IMR-90 (cell line): ENCODE data around the gene ADAMTS17. TPM values are rescaled to one million over a fixed set of nuclear protein-coding genes. Genes with fewer than 3 reads are reported as not detected.

Source experiments
- ATAC-seq: fragments of 200-7000 bp; cut with Tn5 transposase; 2 replicates; pipeline ENCODE4 v1.9.1; 2020; ENCODE audit warnings: low read depth, mild to moderate bottlenecking, moderate library complexity
- BruUV-seq: library from RNA; stranded (reverse); fragments of 400-500 nt; replicated peaks from 2 replicates; lab custom pipeline; 2021; lab: Mats Ljungman, UMichigan
- CTCF ChIA-PET: fragments of 300-600 bp; formaldehyde crosslinking; extraction: SDS; loops from one replicate; lab custom pipeline; 2021; ENCODE audit warnings: antibody characterized with exemption; lab: Yijun Ruan, JAX
- POLR2A ChIA-PET: fragments of 300-600 bp; sonication (Branson Sonifier 250); formaldehyde crosslinking; loops from one replicate; lab custom pipeline; 2022; ENCODE audit warnings: antibody characterized with exemption; ENCODE audit not compliant: unreplicated experiment; lab: Charles Lee
- DNase-seq: peaks from one replicate; pipeline ENCODE4 v3.0.0; 2013
- H2AFZ ChIP-seq: replicated peaks from 2 replicates; pipeline ENCODE3; 2013; ENCODE audit warnings: low read length, mild to moderate bottlenecking; ENCODE audit not compliant: poor library complexity
- H2AK5ac ChIP-seq: 2 replicates; pipeline ENCODE4 v1.6.1; 2013; ENCODE audit warnings: low read depth, low read length, inconsistent platforms
- H2AK9ac ChIP-seq: replicated peaks from 2 replicates; pipeline ENCODE3; 2013; ENCODE audit warnings: mild to moderate bottlenecking, low read depth, low read length, moderate library complexity; ENCODE audit not compliant: poor library complexity
- H2BK120ac ChIP-seq: 2 replicates; pipeline ENCODE4 v1.6.1; 2013; ENCODE audit warnings: low read depth, low read length, inconsistent platforms
- H2BK15ac ChIP-seq: 3 replicates; pipeline ENCODE4 v1.6.1; 2013; ENCODE audit warnings: low read depth, low read length, inconsistent platforms
- H2BK20ac ChIP-seq: 2 replicates; pipeline ENCODE4 v1.6.1; 2013; ENCODE audit warnings: low read depth, mild to moderate bottlenecking, inconsistent platforms, low read length, moderate library complexity
- H2BK5ac ChIP-seq: 2 replicates; pipeline ENCODE4 v1.6.1; 2013; ENCODE audit warnings: mild to moderate bottlenecking, low read depth, low read length, inconsistent platforms; ENCODE audit not compliant: poor library complexity, severe bottlenecking
- H3K14ac ChIP-seq: replicated peaks from 2 replicates; pipeline ENCODE4 v1.6.1; 2013; ENCODE audit warnings: low read depth, low read length, inconsistent platforms
- H3K18ac ChIP-seq: 2 replicates; pipeline ENCODE4 v1.6.1; 2013; ENCODE audit warnings: low read depth, low read length, control low read depth
- H3K23ac ChIP-seq: 2 replicates; pipeline ENCODE4 v1.6.1; 2013; ENCODE audit warnings: low read depth, low read length, inconsistent platforms
- H3K27ac ChIP-seq: 2 replicates; pipeline ENCODE4 v1.5.1; 2013; ENCODE audit warnings: mild to moderate bottlenecking, control low read depth, low read length; ENCODE audit not compliant: insufficient read depth
- H3K27me3 ChIP-seq: 2 replicates; pipeline ENCODE4 v1.6.1; 2013; ENCODE audit warnings: low read length; ENCODE audit not compliant: control insufficient read depth, insufficient read depth
- H3K36me3 ChIP-seq: 2 replicates; pipeline ENCODE4 v1.6.1; 2013; ENCODE audit warnings: low read length, mixed read lengths; ENCODE audit not compliant: control insufficient read depth, insufficient read depth
- H3K4ac ChIP-seq: 2 replicates; pipeline ENCODE4 v1.6.1; 2013; ENCODE audit warnings: low read depth, low read length, inconsistent platforms
- H3K4me1 ChIP-seq: 2 replicates; pipeline ENCODE4 v1.6.1; 2013; ENCODE audit warnings: low read length, mixed read lengths; ENCODE audit not compliant: control insufficient read depth, insufficient read depth
- H3K4me2 ChIP-seq: 2 replicates; pipeline ENCODE4 v1.6.1; 2013; ENCODE audit warnings: low read depth, mild to moderate bottlenecking, control low read depth, low read length, moderate library complexity
- H3K4me3 ChIP-seq: 2 replicates; pipeline ENCODE4 v1.5.1; 2013; ENCODE audit warnings: low read depth, mild to moderate bottlenecking, control low read depth, low read length, moderate library complexity; ENCODE audit not compliant: insufficient read depth
- H3K56ac ChIP-seq: 2 replicates; pipeline ENCODE4 v1.6.1; 2013; ENCODE audit warnings: low read length, inconsistent platforms; ENCODE audit not compliant: insufficient read depth; ENCODE audit errors: extremely low read depth
- H3K79me1 ChIP-seq, 2 experiments: 2 replicates each; pipeline ENCODE4 v1.6.1; 2013; ENCODE audit warnings: low read length in 2 of 2, inconsistent platforms in 1 of 2, low read depth in 1 of 2
- H3K9ac ChIP-seq: 2 replicates; pipeline ENCODE4 v1.6.1; 2013; ENCODE audit warnings: low read depth, low read length, control low read depth
- H3K9me1 ChIP-seq: 2 replicates; pipeline ENCODE4 v1.6.1; 2013; ENCODE audit warnings: low read length, inconsistent platforms; ENCODE audit not compliant: insufficient read depth
- H3K9me3 ChIP-seq: 2 replicates; pipeline ENCODE4 v1.6.1; 2013; ENCODE audit warnings: low read length; ENCODE audit not compliant: control insufficient read depth, insufficient read depth
- H4K20me1 ChIP-seq: 2 replicates; pipeline ENCODE4 v1.6.1; 2013; ENCODE audit warnings: low read length, inconsistent platforms; ENCODE audit not compliant: insufficient read depth
- H4K5ac ChIP-seq: 2 replicates; pipeline ENCODE4 v1.6.1; 2013; ENCODE audit warnings: mild to moderate bottlenecking, low read depth, low read length, control low read depth
- H4K8ac ChIP-seq, 2 experiments: 2 replicates each; pipeline ENCODE4 v1.6.1; 2013; ENCODE audit warnings: low read depth in 2 of 2, low read length in 2 of 2, control low read depth in 1 of 2, inconsistent platforms in 1 of 2
- H4K91ac ChIP-seq: 2 replicates; pipeline ENCODE4 v1.6.1; 2013; ENCODE audit warnings: low read depth, low read length, inconsistent platforms; ENCODE audit not compliant: insufficient read depth
- BHLHE40 ChIP-seq: fragments of 150-350 bp; IDR thresholded peaks from 2 replicates; pipeline ENCODE4 v1.6.1; 2016; ENCODE audit warnings: mild to moderate bottlenecking, low read depth, low read length
- CEBPB ChIP-seq: IDR thresholded peaks from 2 replicates; pipeline ENCODE4 v1.6.1; 2012; ENCODE audit warnings: low read depth, low read length, improper control_type of control experiment
- ELK1 ChIP-seq: fragments of 150-350 bp; IDR thresholded peaks from 2 replicates; pipeline ENCODE4 v1.6.1; 2016; ENCODE audit warnings: low read depth, mild to moderate bottlenecking, low read length, moderate library complexity, borderline replicate concordance
- FOS ChIP-seq: fragments of 150-350 bp; IDR thresholded peaks from 2 replicates; pipeline ENCODE4 v1.6.1; 2016; ENCODE audit warnings: low read depth, low read length
- MAFK ChIP-seq: IDR thresholded peaks from 2 replicates; pipeline ENCODE4 v1.6.1; 2012; ENCODE audit warnings: low read depth, low read length, improper control_type of control experiment
- MXI1 ChIP-seq: IDR thresholded peaks from 2 replicates; pipeline ENCODE4 v1.6.1; 2012; ENCODE audit warnings: low read depth, mild to moderate bottlenecking, low read length, moderate library complexity, borderline replicate concordance
- NFE2L2 ChIP-seq: fragments of 150-350 bp; IDR thresholded peaks from 2 replicates; pipeline ENCODE4 v1.6.1; 2016; ENCODE audit warnings: low read depth, mild to moderate bottlenecking, low read length
- RAD21 ChIP-seq: IDR thresholded peaks from 2 replicates; pipeline ENCODE4 v1.6.1; 2012; ENCODE audit warnings: low read length, improper control_type of control experiment
- RFX5 ChIP-seq: IDR thresholded peaks from 2 replicates; pipeline ENCODE4 v1.8.0; 2012; ENCODE audit warnings: low read depth, mild to moderate bottlenecking, low read length, moderate library complexity
- SMC3 ChIP-seq: fragments of 150-350 bp; IDR thresholded peaks from 2 replicates; pipeline ENCODE4 v1.6.1; 2016; ENCODE audit warnings: low read depth, mild to moderate bottlenecking, antibody characterized with exemption, low read length, moderate library complexity
- USF2 ChIP-seq: fragments of 150-350 bp; IDR thresholded peaks from 2 replicates; pipeline ENCODE4 v1.6.1; 2017; ENCODE audit warnings: mild to moderate bottlenecking, antibody characterized with exemption, low read length, low read depth
- WGBS, 2 experiments: methylation state at CpG; one replicate each; pipeline versions ENCODE4 v1.1.5 to v1.1.7; 2013; ENCODE audit warnings: missing lambda C conversion rate in 2 of 2; ENCODE audit not compliant: insufficient read length in 1 of 2; ENCODE audit errors: extremely low coverage in 2 of 2; 5-methylcytosine and 5-hydroxymethylcytosine counted together
- dilution Hi-C: fragments of 300-500 bp; cut with HindIII; formaldehyde crosslinking; loops from one replicate; pipeline ENCODE4 v1.14.3; 2018; ENCODE audit warnings: low sequenced_read_pairs; ENCODE audit not compliant: unreplicated experiment
- in situ Hi-C: fragments of 300-500 bp; cut with MboI; formaldehyde crosslinking; loops from 3 replicates; pipeline ENCODE4 v1.14.3; 2019; ENCODE audit warnings: low sequenced_read_pairs, inconsistent platforms, mixed read lengths
- intact Hi-C: fragments of 100-400 bp; cut with micrococcal nuclease; formaldehyde crosslinking; loops from 2 replicates; pipeline ENCODE4 v1.10.0; 2022
- polyA plus RNA-seq, 3 experiments: library from polyadenylated mRNA; depleted of rRNA; stranded (reverse); fragments of >200 nt; gene quantifications; 2 replicates each; pipeline ENCODE4 v1.2.3, GENCODE V29; 2012; ENCODE audit warnings: low replicate concordance in 1 of 3
- total RNA-seq: library from RNA; depleted of rRNA; stranded (reverse); fragments of >200 nt; gene quantifications from 2 replicates; pipeline ENCODE4 v1.2.3, GENCODE V29; 2012

Gene ADAMTS17
- total and polyA plus RNA-seq, 2 of the 4 experiments (the other 2 are of a cell fraction): 0.03 TPM; not detected in 1

GRCh38 chr15:99923711-99924110 is 418.1 kb downstream of the ADAMTS17 start:
- Histone ChIP-seq H2BK5ac (no peak overlapping the region), H4K20me1 (no peaks in the 10 kb centered on the region), H2BK20ac (no peak overlapping the region), H2BK120ac (no peak overlapping the region), H3K9me3 (no peaks in the 10 kb centered on the region), H3K36me3 (no peaks in the 10 kb centered on the region), H3K18ac (no peak overlapping the region), H2AK5ac (no peak overlapping the region), H3K79me1 (no peaks in the 10 kb centered on the region), H3K9me1 (no peaks in the 10 kb centered on the region), H3K9ac (no peak overlapping the region), H3K27me3 (no peaks in the 10 kb centered on the region; the same call in 1 of the 2 replicates), H2BK15ac (no peak overlapping the region), H3K14ac (no peak overlapping the region), H3K23ac (no peak overlapping the region), H3K4me2 (no peak overlapping the region), H3K4ac (no peak overlapping the region), H3K27ac (no peak overlapping the region), H2AK9ac (no peak overlapping the region), H4K91ac (no peak overlapping the region), H3K4me3 (no peak overlapping the region), H4K5ac (no peak overlapping the region), H4K8ac (no peak overlapping the region), H2AFZ (no peak overlapping the region), H3K4me1 (no peaks in the 10 kb centered on the region), H3K56ac (no peak overlapping the region)
- intact Hi-C loops (loop anchor here (10.0 kb wide), 1 partner anchor 431 kb away; no protein-coding TSS in a partner anchor), in situ Hi-C loops (no loop called here), dilution Hi-C loops (no loop called here)
- ChIA-PET CTCF (no interaction called here), POLR2A (no interaction called here)
- no CpG with 5 or more reads among the region's 3 CpGs for WGBS, 2 experiments
- ATAC-seq (no peak), DNase-seq (no peak)
- no peak for TF ChIP-seq FOS
- no peak for TF ChIP-seq RAD21
- no peak for TF ChIP-seq MAFK
- no peak for TF ChIP-seq BHLHE40
- no peak for TF ChIP-seq SMC3
- TF ChIP-seq RFX5: no peak
- no peak for TF ChIP-seq USF2
- TF ChIP-seq CEBPB: no peak
- TF ChIP-seq ELK1: no peak
- no peak for TF ChIP-seq NFE2L2
- TF ChIP-seq MXI1: no peak
- no TSS peak for BruUV-seq
